T-helper 1 cell treated with Interleukin-12 subunit alpha and Interleukin-12 subunit beta and Interleukin-4 antibody, amounts not matched to agents 30 μg/mL and 1 μg/mL, for 36 hours (primary cell): ENCODE measurements around the gene CENPT.
"Not testable (repeated sequence)": the region's sequence is repeated elsewhere in the genome, so short reads cannot be mapped to it uniquely, and the experiment has no call there.

ENCODE experiments used
- H3K27ac Mint-ChIP-seq: one replicate; pipeline ENCODE4 v1.8.0; 2021; ENCODE audit warnings: mild to moderate bottlenecking, mixed read lengths
- H3K27me3 Mint-ChIP-seq: one replicate; pipeline ENCODE4 v1.8.0; 2021; ENCODE audit warnings: low read depth, mixed read lengths
- H3K36me3 Mint-ChIP-seq: one replicate; pipeline ENCODE4 v1.8.0; 2021; ENCODE audit warnings: low read depth, mixed read lengths
- H3K4me1 Mint-ChIP-seq: one replicate; pipeline ENCODE4 v1.8.0; 2021; ENCODE audit warnings: low read depth, mixed read lengths
- H3K4me3 Mint-ChIP-seq: one replicate; pipeline ENCODE4 v1.8.0; 2021; ENCODE audit warnings: mild to moderate bottlenecking, moderate library complexity, mixed read lengths
- H3K9me3 Mint-ChIP-seq: one replicate; pipeline ENCODE4 v1.8.0; 2021; ENCODE audit warnings: mixed read lengths

Gene CENPT

GRCh38 chr16:67846063-67846319, 1.5 kb downstream of the CENPT start:
- Mint-ChIP-seq H3K27ac (peak overlapping the region; percentile 95), H3K27me3 (no peaks in the 10 kb centered on the region), H3K36me3 (peaks cover 6% of the 10 kb centered on the region), H3K9me3 (no peaks in the 10 kb centered on the region), H3K4me1 (peaks cover 41% of the 10 kb centered on the region), H3K4me3 (peak overlapping the region; percentile 94)

- no peaks in the 10 kb centered on the region for H3K27me3 Mint-ChIP-seq
- peak overlapping the region; percentile 95 for H3K27ac Mint-ChIP-seq
- peaks cover 6% of the 10 kb centered on the region for H3K36me3 Mint-ChIP-seq
- peak overlapping the region; percentile 94 for H3K4me3 Mint-ChIP-seq
- no peaks in the 10 kb centered on the region for H3K9me3 Mint-ChIP-seq
- H3K4me1 Mint-ChIP-seq = peaks cover 41% of the 10 kb centered on the region
Measured at GRCh38 chr16:67845291-67846062, 2.0 kb downstream of the CENPT start.

GRCh38 chr16:67844497-67844896, 3.0 kb downstream of the CENPT start:
- H3K4me1 Mint-ChIP-seq = peaks cover 41% of the 10 kb centered on the region
- H3K36me3 Mint-ChIP-seq = peaks cover 4% of the 10 kb centered on the region
- no peaks in the 10 kb centered on the region for H3K27me3 Mint-ChIP-seq
- no peaks in the 10 kb centered on the region for H3K9me3 Mint-ChIP-seq
- peak overlapping the region; percentile 62 for H3K27ac Mint-ChIP-seq
- peak overlapping the region; percentile 89 for H3K4me3 Mint-ChIP-seq

- H3K4me3 Mint-ChIP-seq = peak overlapping the region; percentile 89
- peaks cover 4% of the 10 kb centered on the region for H3K36me3 Mint-ChIP-seq
- H3K27ac Mint-ChIP-seq = peak overlapping the region; percentile 95
- H3K9me3 Mint-ChIP-seq = no peaks in the 10 kb centered on the region
- no peaks in the 10 kb centered on the region for H3K27me3 Mint-ChIP-seq
- peaks cover 38% of the 10 kb centered on the region for H3K4me1 Mint-ChIP-seq
Measured at GRCh38 chr16:67843343-67843765, 4.1 kb downstream of the CENPT start.

GRCh38 chr16:67842509-67843342, 4.8 kb downstream of the CENPT start:
- H3K27ac Mint-ChIP-seq = peak overlapping the region; percentile 95
- H3K4me3 Mint-ChIP-seq = peak overlapping the region; percentile 89
- peaks cover 4% of the 10 kb centered on the region for H3K36me3 Mint-ChIP-seq

DNA sequence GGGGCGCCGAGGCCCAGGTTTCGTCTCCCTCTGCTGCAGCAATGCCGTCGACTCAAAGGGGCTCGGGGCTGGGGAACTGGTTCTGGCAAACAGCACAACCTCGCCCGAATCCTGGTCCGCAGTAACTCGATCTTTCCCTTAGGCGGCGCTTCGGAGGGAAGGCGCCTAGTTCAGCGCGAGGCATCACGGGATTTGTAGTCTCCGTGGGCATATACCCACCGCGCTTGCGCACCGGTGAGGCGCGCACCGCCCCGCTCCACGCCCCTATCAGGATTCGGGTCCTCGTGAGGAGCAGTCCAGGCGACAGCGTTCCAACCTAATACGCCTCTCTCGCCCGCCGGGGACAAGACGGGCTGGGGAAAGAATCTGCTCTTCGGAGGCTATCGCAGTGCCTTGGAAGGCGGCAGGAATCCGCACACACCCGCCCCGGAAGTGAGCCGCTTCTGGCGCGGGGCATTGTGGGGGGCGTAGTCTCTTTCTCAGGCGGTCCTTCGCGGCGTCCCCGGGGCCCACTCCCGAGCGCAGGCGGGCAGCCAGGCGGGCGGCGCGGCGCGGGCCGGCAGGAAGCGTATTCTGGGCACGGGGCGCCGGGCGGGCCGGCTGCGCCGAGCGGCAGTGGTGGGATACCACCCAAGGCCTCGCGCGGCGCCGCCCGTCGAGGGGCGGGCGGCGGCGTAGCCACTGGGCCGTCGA, 5.5 kb downstream of the CENPT start, which contains the start of gene THAP11:
Gene THAP11, plus strand, starts transcription at position 505 of the 693 bp plus-strand sequence. CDS start 235 bp downstream, outside the sequence.
- Mint-ChIP-seq H3K27ac (peak within 1 kb of the TSS; percentile 96), H3K9me3 (no peaks in the 10 kb centered on the region), H3K4me3 (peak within 1 kb of the TSS; percentile 91), H3K4me1 (peaks cover 31% of the 10 kb centered on the region), H3K36me3 (peaks cover 4% of the 10 kb centered on the region), H3K27me3 (no peaks in the 10 kb centered on the region)

More at GRCh38 chr16:67842509-67843342, 4.8 kb downstream of the CENPT start:
- no peaks in the 10 kb centered on the region for H3K27me3 Mint-ChIP-seq
- peaks cover 34% of the 10 kb centered on the region for H3K4me1 Mint-ChIP-seq
- H3K9me3 Mint-ChIP-seq = no peaks in the 10 kb centered on the region

DNA sequence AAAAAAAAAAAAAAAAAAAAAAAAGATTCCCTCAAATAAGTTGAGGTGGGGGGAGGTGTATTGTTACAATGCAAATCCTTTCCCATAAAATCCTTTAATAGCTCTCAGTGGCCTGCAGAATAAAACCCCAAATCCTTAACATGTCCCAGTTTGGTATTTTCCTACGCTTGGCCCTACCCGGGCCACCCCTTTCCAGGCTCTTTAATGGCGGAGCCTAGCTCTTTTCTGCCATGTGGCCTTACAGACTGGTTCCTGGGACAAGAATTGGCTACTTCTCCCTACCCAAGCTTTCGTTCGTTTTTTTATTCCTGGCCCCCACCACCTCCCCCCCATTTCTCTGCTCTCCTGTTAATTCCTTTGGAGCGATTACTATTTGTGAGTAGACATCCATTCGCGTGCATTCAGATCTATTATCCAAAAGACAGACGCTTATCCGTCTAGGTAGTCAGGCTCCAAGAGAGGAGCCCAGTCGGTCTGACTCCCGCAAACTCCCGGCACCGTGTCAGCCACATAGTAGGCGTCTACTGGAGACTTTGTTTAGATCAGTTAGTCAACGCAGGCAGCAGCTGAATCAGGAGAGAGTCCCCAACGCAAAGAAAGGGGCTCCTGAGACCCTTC, 6.2 kb downstream of the CENPT start:
- peak overlapping the region; percentile 96 for H3K27ac Mint-ChIP-seq
- peak overlapping the region; percentile 91 for H3K4me3 Mint-ChIP-seq
- no peaks in the 10 kb centered on the region for H3K27me3 Mint-ChIP-seq
- peaks cover 4% of the 10 kb centered on the region for H3K36me3 Mint-ChIP-seq
- no peaks in the 10 kb centered on the region for H3K9me3 Mint-ChIP-seq
- peaks cover 31% of the 10 kb centered on the region for H3K4me1 Mint-ChIP-seq

DNA sequence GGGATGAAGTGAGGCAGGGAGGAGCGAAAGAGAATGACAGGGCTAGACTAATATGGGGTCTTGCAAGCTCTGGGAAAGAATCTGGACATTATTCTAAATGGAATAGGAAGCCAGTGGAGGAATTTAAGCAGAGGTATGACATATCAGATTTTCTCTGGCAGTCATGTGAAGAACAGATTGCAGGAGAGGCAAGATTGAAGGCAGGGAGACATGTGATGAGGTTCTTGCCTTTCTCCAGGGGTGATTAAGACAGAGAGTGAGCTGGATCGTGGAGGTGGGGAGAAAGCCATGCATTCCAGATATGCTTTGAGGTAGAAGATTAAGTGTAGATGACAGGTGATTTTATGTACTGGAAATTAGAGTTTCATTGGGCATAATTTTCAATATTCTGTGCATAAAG, 9.7 kb downstream of the CENPT start:
- no peaks in the 10 kb centered on the region for H3K9me3 Mint-ChIP-seq
- no peaks in the 10 kb centered on the region for H3K27me3 Mint-ChIP-seq
- peaks cover 14% of the 10 kb centered on the region for H3K4me1 Mint-ChIP-seq
- no peak overlapping the region for H3K4me3 Mint-ChIP-seq
- H3K27ac Mint-ChIP-seq = no peak overlapping the region
- H3K36me3 Mint-ChIP-seq = no peaks in the 10 kb centered on the region

- not testable (repeated sequence) for H3K4me3 Mint-ChIP-seq, H3K27ac Mint-ChIP-seq, H3K27me3 Mint-ChIP-seq, H3K36me3 Mint-ChIP-seq, H3K9me3 Mint-ChIP-seq
- peaks cover 19% of the 10 kb centered on the region for H3K4me1 Mint-ChIP-seq
Measured at GRCh38 chr16:67837190-67837589, 10.3 kb downstream of the CENPT start.

GRCh38 chr16:67834242-67834614, 13.3 kb downstream of the CENPT start:
- H3K9me3 Mint-ChIP-seq = no peaks in the 10 kb centered on the region
- H3K4me1 Mint-ChIP-seq = peaks cover 14% of the 10 kb centered on the region
- H3K27ac Mint-ChIP-seq = no peak overlapping the region
- peaks cover 7% of the 10 kb centered on the region for H3K36me3 Mint-ChIP-seq
- H3K27me3 Mint-ChIP-seq = no peaks in the 10 kb centered on the region
- peak overlapping the region; percentile 91 for H3K4me3 Mint-ChIP-seq

DNA sequence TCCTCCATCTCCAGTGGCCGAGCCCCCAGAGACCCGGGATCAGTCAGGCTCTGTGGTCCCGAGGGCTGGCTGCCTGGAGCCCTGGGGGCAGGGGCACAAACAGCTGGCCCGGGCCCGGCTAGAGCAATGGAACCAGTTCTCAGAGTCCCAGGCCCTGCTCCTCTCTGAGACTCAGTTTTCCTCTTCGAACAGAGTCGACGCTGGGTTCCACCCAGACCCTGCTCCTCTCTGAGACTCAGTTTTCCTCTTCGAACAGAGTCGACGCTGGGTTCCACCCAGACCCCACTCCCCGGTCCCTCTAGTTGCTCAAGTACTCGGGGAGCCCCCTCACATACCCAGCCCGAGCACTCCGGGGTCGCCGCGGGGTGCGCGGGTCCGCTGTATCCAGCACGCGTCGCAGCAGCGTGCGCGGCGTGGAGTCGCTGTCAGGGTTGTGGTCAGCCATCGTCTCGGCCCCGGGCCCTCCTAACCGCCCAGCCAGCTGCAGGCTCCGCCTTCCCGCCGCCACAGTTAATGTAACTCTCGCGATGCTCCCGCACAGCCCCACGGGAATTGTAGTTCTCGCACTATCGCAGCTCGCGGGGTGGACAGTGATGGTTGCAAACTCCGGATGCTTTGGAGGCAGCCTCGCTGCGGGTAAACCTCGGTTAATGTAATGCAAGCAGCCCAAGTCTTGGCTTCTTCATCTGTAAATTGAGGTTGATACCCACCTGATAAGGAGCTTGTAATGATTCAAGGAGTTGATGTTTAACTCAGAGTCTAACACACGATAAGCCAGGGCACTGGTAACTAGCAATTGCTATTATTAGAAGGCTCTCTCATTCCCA, 13.9 kb downstream of the CENPT start:
- Mint-ChIP-seq H3K36me3 (peaks cover 10% of the 10 kb centered on the region), H3K4me3 (peak overlapping the region; percentile 91), H3K9me3 (no peaks in the 10 kb centered on the region), H3K27me3 (no peaks in the 10 kb centered on the region), H3K4me1 (peaks cover 14% of the 10 kb centered on the region), H3K27ac (peak overlapping the region; percentile 80)

- Mint-ChIP-seq H3K4me1 (peaks cover 14% of the 10 kb centered on the region), H3K36me3 (peaks cover 10% of the 10 kb centered on the region), H3K27ac (no peak overlapping the region), H3K4me3 (peak overlapping the region; percentile 91), H3K27me3 (no peaks in the 10 kb centered on the region), H3K9me3 (no peaks in the 10 kb centered on the region)
Measured at GRCh38 chr16:67833030-67833414, 14.5 kb downstream of the CENPT start.

- no peaks in the 10 kb centered on the region for H3K27me3 Mint-ChIP-seq
- H3K36me3 Mint-ChIP-seq = peaks cover 10% of the 10 kb centered on the region
- peaks cover 9% of the 10 kb centered on the region for H3K4me1 Mint-ChIP-seq
- no peaks in the 10 kb centered on the region for H3K9me3 Mint-ChIP-seq
- H3K27ac Mint-ChIP-seq = no peak overlapping the region
- H3K4me3 Mint-ChIP-seq = no peak overlapping the region
Measured at GRCh38 chr16:67828651-67829050, 18.8 kb downstream of the CENPT start.
